Right kidney (tissue), 1 donor: ENCODE measurements around the gene CUX1.
"Not testable (repeated sequence)": the region's sequence is repeated elsewhere in the genome, so short reads cannot be mapped to it uniquely, and the experiment has no call there.

Source experiments
- DNase-seq: peaks from one replicate; pipeline ENCODE4 v3.0.0-alpha.2; 2016

Gene CUX1

DNA sequence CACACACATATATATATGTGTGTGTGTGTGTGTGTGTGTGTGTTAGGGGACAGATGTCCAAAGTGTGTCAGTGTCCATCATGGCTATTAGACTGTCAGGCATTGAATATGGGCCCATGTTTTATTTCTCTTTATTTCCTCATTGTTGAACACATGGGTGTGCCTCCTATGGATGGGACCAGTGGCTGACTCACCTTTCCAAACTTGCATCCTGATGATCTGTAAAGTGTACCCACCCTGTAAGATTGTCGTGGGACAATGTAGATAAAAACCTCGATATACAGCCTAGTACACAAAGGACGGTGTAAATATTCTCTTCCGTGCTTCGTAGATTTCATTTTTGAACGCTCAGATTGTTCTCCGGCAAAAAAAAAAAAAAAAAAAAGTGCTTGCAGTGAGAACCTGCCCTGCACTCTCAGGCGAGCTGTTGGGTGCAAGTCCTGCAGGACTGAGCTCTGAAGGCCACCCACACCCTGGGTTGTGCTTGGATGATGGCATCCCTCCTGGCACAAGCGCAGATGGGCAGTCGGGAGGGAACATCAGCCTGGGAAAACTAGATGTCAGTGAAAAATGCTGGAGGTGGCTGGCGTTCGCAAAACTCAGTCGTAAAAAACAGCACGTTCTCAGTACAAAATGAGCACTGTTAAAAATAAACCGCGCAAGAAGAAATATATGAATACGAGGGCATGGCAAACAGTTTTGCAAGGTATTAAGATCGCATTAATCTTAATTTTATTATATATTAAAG lies 166.9 kb downstream of the CUX1 start:
- DNase-seq = no peak

GRCh38 chr7:101985057-101985902 lies 167.9 kb downstream of the CUX1 start:
- DNase-seq = peak; percentile 17

DNA sequence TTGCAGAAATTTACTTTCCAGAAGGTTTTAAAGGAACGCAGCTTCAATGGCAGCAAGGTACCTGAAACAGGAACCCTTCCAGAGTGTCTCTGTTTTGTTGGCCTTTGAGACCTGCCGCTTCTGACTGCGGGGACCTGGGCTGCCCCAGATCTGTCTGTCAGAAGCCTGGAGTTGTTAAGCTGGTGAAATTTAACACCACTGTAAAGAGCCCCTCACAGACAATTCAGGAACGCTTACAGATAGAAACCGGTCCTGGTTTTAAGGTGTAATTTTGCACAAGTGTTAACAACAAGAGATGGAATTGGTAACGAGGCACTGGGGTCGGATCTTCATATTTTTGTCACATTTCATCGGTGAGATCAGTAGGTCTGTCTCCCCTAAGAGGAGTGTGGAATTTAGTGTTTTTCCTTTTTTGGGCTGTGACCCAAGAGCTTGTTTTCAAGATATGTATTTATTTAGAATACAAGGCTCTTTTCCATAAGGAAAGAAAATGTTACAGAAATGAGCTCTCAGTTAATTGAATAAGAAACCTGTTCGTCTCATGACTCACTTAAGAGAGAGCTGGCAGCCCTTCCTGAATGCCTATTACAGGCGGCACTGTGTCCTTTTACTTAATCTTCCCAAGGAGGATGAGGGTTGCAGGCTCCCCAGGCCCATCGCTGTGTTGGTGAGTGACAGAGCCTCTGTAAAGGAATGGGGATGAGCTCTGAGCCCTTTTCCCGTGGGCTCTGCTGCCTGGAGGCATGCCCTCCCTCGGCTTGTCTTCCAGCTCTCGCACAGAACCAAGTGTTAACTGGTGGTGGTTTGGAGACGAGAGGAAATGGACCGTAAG lies 168.7 kb downstream of the CUX1 start:
- no peak for DNase-seq

DNA sequence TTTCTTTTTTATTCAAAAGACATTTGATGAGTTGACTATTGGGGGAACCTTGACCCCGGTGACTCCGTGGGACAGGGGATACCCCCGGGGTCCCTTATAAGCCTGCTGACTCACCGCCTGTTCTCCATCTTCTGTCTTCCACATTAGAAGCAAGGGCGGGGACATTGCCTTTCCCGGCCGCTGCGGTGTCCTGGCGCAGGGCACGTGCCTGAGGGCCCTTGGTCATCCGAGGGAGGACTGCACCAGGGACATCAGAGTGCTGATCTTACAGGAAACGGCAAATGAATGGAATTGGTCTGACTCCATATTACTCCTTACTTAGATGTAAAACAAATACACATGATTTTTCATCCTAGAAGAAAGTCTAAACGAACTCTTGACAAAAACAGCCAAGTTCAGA lies 170.1 kb downstream of the CUX1 start:
- DNase-seq = no peak

GRCh38 chr7:101988060-101988459 lies 170.6 kb downstream of the CUX1 start:
- not testable (repeated sequence) for DNase-seq

- DNase-seq = no peak
Measured at GRCh38 chr7:101988513-101988912, 171.1 kb downstream of the CUX1 start.

DNA sequence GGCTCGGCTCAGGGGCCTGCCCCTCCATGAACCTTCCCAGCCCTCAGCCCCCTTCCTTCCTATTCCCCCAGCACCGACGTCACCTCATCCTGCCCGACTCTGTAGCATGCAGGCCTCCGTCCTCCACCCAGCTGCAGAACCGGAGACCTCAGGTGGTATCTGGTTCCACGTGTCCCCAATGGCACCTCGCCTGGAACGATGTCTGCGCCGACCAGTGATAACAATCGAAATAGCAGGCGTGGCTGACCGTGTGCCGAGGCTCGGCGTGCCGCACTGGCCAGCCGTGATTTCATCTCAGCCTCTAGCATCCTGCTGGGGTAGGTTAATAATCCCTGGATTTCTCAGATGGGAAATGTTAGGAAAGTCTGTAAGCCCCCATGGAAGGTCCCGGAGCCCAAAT lies 171.7 kb downstream of the CUX1 start:
- no peak for DNase-seq

DNA sequence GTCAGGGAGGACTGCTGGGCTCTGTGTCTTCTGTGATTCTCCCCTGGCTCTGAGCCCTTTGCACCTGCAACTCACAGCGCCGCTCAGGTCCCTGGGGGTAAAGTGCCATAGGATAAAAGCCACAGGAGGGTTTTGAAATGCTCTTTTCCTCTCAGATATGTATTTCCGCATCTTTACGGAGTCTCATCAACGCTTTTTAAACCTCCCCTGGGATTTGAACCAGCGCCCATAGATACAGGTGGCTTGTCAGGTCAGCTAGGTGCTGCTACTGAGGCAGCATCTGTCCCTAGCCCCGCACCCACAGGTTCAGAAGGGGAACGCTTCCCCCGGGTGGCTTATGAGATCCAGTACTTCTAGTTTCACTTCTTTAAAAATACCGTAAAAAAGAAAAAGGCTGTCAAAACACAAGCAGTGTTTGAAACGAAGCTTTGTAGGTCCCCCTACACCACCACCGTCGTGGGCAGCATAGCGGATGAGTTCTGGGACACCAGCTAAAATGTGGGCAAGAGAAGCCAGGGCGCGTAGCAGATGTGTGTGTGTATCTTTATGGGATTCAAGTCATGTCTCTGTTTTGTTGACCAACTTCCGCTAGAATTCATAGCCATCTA lies 173.5 kb downstream of the CUX1 start:
- DNase-seq = no peak

GRCh38 chr7:101991860-101992259 lies 174.4 kb downstream of the CUX1 start:
- no peak for DNase-seq

GRCh38 chr7:101993311-101993710 lies 175.9 kb downstream of the CUX1 start:
- no peak for DNase-seq

- no peak for DNase-seq
Measured at GRCh38 chr7:101995121-101995520, 177.7 kb downstream of the CUX1 start.

DNA sequence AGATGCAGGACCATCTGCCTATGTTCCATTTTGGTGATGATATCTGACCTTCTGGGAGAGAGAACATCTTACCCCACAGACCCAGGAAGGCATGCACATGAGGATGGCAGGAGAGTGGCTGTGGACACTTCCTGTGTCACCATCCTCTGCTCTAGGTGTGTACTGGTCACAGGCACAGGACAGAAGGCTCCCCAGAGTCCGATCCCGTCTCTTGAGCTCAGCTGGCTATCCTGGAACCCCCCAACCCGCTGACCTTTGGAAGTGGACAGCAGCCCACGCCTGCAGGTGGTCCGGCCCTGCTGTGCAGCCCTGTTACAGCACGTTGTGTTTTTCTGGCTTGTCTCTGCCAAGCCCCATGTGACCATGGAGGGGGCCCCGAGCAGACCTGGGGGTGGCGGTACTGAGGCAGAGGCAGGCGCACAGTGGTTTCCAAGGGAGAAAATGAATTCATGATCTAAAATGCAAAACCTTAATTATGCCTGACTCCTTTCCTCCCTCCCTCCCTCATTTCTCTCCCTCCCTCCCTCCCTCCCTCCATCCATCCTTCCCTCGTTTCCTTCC lies 178.8 kb downstream of the CUX1 start:
- DNase-seq = no peak

GRCh38 chr7:101996876-101997275 lies 179.4 kb downstream of the CUX1 start:
- no peak for DNase-seq

DNA sequence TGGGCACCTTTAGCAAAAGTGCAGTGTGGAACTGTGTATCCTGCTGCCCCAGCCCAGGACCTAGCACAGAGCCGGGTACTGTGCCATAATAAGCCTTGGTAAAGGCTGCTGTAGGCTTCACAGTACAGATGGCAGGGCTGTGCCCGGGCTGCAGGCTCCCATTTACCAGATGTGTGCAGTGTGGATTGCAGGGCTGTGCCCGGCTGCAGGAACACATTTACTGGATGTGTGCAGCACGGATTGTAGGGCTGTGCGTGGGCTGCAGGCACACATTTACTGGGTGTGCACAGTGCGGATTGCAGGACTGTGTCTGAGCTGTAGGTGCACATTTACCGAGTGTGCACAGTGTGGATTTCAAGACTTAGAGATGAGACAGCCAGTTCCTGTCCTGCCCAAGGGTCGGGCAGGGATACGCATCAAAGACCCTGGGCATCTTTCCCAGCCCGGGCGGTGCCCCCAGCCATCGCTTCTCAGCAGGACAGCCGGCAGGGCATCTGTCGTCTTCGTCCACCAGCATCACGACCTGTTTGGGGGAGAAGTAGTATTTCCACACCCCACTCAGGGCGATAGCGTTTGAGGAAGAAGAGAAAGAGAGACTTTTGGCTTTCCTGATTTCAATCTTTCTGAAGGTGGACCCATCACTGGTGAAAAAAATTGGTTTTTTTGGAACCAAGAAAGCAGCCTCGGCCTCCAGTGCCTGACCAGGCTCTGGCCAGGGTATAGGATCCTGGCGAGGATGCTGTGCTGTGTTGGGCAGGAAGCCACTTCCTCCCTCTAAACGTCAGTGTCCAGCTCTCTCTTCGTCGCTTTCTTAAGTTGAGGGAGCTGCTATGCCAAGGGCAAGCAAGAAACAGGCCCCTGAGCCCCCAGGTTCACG lies 180.8 kb downstream of the CUX1 start:
- DNase-seq = no peak

- no peak for DNase-seq
Measured at GRCh38 chr7:101998906-101999240, 181.4 kb downstream of the CUX1 start.

DNA sequence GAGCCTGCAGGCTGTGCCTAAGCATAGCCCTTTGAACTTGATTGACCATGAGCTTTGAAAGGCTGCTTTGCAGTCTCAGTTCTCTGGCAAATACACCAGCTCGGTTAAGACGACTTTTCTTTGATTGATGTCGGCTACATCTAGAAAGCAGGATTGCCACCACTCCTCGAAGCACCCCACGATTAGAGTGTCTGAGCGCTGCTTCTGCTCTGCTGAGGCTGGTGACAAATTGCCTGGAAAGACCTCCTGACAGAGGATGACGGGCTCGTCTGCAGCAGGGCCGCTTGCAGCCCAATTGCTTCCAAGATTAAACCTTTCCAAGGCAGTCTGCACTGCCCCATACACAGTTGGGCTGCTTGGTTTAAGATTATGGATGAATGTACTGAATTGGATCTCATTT lies 182.0 kb downstream of the CUX1 start:
- DNase-seq = no peak

GRCh38 chr7:102000123-102000522 lies 182.7 kb downstream of the CUX1 start:
- DNase-seq = no peak

DNA sequence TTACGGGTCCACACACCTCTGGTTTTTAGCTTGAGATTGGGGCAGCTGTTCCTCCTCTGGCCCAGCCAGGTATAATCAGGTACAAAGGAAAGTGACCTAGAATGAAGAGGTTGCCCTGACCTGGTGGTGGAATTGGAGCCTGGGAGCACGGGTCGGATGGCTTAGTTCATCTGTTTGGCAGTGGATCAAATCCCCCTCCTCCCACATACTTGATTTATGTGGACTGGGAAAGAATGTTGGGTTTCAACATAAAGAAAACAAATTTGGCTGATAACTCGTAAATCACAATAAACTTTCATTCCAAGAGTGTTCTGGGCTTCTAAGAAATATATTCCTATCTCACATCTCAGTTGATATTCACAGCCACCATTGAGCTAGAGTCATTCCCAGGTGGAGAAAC lies 186.8 kb downstream of the CUX1 start:
- peak; percentile 22 for DNase-seq

DNA sequence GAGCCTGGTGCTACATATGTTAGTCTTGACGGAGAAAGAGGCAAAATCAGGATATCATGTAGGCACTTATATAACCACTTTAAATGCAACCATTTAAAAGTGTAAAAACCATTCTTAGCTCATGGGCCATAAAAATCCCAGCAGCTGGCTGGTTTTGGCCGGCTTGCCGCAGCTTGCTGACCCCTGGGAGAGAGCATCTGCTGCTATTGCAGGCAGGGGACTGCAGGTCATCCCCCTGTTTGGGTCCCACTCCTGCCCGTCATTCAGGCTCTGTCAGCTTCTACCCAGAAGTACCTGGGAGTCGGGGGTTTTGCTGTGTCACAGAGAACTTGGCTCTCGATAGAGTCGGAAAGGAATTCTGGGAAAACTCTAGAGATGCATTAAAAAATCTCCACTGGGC lies 187.4 kb downstream of the CUX1 start:
- no peak for DNase-seq

- DNase-seq = peak; percentile 31
Measured at GRCh38 chr7:102005933-102006480, 188.6 kb downstream of the CUX1 start.

- DNase-seq = no peak
Measured at GRCh38 chr7:102006695-102007094, 189.3 kb downstream of the CUX1 start.
